ENCODE data around the gene FSTL4.
"Not testable (repeated sequence)": the region's sequence is repeated elsewhere in the genome, so short reads cannot be mapped to it uniquely, and the experiment has no call there.

The FSTL4 gene

DNA sequence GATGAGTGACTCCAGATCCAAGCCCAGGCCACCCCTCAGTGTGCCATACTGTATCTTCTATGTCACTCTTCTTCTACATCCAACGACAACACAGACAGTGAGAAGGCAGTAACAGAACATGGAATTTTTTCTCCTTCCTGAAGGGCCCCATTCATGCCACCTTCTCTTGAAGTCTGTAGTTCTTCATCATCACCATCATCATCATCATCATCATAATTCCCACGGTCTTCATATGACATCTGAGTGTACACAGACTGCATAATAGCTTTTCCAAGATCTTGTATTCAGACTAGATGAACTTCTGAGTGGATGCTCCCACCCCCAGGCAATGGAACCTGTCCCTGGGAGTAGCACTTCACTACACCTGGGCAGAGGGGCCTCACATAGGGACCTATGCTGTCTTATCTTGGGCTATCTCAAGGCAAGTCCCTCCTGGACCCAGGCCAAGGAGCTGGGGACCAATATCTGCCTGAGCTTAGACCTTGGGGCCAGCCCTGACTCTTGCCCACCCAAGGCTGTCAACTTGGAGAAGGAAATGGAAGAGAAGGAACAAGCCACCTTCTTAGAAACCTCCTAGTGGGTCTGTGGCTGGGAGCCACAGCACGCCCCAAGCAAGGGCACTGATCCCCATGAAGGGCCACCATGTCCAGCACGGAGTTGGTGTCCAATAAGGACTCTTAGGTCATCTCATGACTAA, 159.1 kb downstream of the FSTL4 start:
- DNase-seq, result no peak

DNA sequence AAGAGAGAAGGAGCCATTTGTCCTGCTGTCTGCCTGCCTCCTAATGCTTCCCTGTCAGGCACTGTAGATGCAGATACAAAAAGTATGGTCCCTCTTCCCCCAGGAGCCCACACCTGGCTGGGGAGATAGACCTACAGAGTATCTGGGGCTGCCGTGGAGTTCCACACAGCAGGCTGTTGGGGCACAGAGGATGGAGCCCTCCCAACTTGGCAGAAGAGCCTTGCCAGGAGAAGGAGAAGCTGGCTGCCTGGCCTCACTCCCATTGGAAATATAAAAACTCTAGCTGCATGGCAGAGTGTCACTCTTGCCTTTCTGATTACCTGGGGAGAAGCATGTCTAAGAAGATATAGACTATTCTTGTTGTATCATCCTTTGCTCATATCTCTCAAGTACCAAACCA, 160.4 kb downstream of the FSTL4 start:
- no peak for DNase-seq

DNA sequence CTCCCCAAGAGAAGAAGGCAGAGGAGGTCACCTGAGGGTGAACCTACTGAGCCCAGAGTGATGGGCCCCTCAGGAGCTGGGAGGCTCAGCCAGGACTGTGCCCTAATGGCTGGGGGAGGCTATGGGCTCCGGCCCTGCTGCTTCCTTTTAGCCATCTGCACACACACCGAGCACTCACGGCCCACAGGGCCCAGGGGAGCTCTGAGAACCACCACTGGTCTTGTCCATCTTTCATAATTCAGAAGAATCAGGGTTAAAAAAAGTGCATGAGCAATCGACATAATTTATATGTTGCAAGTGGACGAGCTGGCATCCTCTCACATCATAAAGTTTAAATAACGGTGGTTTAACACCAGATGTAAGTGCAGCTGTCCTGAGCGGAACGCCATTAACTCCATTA, 162.1 kb downstream of the FSTL4 start:
- no peak for DNase-seq

DNA sequence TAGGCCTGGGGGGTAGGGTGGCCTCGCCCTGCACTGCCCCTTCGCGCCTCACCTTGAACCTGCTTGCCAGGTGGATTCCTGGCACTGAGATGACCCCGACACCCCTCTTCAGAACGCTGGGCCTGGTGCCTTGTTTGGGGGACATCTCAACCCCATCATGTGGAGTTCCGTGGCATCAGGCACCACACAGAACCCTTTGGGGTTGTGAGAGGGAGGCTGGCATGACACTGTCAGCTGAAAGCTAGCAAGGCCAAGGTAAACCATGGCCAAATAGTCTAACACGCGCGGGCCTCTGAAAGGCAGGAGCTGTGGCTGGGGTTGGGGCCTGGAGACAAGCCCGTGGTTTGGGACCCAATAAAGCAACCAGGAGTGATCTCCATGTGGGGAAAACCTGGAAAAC, 163.2 kb downstream of the FSTL4 start:
- no peak for DNase-seq

DNA sequence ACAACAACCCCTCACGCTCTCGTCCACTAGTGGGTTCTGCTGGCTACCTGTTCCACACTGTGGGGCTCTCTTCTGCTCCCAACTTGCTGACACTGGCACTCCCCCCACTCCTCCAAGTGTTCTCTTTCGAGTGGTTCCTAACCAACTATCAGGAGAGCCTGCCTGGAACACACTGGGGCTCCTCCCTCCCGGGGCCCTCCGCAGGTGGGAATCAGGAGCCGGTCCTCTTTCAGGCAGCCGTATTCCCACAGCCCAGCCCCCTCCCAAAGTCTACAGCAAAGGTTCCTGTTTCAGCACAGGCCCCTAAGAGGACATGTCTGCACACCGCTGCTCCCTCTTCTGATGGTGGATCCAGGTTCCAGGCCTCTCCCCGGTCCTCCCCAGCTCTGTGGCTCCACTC, 165.9 kb downstream of the FSTL4 start:
- DNase-seq, result no peak

DNA sequence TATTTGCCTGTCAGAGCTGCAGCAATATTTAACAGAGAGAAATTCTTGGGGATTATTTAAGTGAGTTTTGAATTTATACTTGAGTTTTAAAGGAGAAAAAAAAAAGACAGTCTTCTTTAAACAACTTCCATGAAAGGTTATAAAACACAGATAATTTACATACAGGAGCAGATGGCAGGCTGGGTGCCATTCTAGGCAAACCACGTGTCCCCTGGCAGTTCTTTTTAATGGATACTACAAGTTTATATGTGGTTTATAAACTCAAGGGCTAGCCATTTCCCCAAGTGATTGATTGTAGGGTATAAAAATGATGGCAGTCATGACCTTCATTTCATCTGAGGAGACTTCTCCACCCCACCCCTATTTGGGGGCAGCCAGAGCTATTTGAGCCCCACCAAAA, 166.6 kb downstream of the FSTL4 start:
- DNase-seq, result no peak

DNA sequence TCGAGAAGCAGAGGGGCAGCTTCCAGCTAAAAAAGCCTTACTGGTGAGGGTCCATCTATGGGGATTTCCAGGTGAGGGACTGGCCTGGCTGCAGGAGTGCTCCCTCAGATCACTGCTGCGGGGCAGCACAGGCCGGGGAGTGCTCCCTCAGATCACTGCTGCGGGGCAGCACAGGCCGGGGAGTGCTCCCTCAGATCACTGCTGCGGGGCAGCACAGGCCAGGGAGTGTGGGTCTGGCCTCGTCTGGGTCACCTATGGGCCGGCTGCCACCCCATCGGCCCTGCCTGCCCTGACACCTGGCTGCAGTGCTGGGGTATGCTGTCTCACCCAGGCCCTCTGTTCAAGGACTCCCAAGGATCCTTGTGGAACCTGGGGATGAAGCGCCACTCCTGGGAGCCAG, 167.1 kb downstream of the FSTL4 start:
- not testable (repeated sequence) for DNase-seq

DNA sequence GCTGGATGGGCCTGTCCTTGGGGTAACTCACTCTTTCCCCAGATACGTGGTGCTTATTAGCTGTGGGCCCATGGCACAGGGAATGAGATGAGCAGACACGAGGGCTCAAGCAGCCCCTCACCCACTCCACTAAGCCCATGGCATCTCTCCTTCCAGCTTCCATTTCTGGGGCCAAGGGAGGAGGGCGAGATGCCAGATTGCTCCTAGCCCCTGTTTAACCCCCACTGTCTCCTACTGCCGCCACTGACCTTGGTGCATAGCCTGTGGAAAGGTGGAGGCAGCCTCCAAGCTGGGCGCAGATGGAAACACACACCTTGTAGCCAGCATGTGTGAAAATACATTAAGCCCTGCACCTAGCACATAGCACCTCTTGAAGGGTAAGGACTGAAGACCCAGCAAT, 167.6 kb downstream of the FSTL4 start:
- DNase-seq, result no peak

DNA sequence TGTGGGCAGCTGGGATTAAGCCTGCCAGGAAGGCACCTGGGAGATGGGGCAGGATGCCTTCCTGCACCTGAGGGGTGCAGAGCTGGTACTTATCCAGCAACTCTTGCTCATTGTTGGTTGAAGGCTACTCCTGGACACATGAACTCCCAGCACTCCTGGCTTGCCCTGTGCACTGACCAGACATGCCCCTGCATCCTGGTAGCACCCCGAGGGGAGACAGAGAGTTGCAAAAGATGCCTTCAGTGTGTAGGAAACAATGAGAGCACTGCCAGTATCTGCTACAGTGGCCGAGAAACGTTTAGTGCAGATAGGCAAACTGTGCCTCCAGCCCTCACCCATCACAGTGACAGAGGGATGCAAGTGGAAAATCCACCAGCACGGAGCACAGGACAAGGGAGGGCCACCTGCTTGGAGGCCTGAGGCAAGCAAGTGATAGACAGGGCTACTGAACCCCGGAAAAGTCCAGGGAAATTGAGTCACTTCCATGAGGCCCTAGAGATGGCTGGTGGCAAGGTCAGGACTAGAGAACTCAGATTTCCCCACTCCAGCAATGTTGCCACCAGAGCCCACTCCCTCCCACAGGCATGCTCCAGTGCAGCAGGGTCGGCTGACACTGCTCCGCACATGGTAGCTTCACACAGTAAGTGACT, 171.1 kb downstream of the FSTL4 start:
- DNase-seq, result no peak

DNA sequence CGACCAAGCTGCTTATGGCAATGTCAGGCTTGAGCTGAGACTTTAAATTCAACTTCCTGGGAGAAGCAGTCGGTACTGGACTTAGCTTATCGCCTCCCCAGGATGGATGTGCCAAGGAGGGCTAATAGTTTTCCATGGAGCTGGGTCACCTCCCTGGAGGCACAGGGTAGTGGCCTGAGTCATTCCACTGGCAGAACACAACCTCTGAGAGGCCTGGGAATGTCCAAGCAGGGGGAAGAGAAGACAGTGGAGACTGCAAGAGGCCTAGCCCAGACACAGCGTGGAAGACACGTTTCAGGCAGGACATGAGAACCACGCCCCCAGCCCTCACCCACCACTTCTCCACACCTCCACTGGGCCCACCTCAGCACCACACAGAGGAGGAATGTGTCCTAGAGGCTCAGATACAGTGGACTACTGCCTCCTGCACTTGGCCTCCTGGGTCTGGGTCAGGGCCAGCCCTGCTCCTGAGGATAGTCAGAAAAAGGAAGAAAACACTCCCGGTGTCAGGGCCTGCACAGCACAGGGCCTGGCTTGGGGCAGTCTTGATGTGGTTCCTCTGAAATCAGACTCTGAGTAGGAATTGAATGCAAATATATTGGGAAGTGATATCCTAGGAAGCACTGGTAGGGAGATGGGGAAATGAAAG, 171.8 kb downstream of the FSTL4 start:
- DNase-seq, result no peak

DNA sequence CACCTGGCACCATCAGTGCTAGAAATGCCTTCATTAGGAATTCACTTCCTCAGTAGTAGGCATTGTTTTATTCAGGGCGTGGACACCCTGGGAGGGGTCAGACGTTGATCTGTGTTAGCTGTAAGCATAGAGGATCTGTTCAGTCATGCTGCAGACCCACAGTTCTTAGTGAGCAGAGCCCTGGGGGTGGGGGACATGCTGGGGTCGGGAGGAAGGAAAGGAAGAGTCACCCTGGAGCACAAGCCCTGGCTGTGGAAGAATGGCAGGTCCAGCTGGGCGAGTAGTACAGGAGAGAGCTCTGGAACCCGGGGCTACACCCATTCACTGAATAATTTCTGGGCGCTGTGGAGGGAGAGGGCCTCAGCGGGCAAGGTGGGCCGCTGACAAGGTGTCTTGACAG, 172.5 kb downstream of the FSTL4 start:
- no peak for DNase-seq

DNA sequence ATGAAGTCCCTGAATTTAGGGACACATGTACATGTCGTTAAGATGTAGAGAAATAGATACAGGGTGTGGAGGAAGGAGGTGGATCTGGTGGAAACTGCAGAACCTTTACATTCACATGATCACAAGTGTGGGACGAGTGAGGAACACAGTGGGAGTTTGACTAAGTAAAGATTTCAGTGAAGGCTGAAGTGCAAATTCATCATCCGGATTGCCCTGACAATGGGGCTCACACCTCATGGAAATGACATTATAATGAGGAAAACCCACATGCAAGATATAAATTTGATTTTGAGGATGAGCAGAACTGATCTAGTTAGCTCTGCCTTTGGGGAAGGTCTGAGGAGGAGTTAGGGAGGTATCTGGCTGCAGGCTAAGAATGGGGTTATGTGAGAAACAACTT, 173.9 kb downstream of the FSTL4 start:
- DNase-seq, result no peak

DNA sequence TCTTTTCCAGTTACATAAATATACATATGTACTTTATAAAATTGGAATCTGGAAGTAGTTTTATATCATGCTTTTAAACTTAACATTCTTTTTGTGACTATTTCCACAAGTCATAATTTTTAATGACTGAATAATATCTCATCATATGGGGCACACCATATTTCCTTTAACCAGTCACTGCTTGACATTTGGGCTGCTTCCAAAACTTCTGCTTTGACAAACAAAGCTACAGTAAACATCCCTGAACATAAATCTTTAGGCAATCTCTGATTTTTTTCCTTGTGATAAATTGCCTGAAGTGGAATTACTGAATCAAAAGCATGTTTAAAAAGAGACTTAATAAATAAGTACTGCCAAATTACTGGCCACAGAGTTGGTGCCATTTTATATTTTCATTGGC, 178.0 kb downstream of the FSTL4 start:
- no peak for DNase-seq

DNA sequence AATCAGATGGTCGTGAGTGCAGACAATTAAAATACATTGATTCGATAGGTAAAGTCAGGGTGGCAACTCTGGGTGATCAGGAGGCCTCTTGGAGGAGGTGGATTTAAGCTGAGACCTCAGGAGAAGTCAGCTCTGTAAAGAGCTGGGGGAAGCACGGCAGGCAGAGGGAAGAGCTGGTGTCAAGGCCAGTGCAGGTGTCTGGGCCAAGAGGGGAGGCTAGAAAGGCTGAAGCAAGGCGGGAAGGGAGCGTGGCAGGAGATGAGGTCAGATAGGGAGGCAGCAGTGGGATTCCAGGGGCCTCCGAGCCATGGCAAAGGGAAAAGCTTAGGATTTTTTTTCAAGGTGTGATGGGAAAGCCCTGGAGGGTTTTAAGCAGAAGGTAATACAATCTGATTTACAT, 178.7 kb downstream of the FSTL4 start:
- no peak for DNase-seq

DNA sequence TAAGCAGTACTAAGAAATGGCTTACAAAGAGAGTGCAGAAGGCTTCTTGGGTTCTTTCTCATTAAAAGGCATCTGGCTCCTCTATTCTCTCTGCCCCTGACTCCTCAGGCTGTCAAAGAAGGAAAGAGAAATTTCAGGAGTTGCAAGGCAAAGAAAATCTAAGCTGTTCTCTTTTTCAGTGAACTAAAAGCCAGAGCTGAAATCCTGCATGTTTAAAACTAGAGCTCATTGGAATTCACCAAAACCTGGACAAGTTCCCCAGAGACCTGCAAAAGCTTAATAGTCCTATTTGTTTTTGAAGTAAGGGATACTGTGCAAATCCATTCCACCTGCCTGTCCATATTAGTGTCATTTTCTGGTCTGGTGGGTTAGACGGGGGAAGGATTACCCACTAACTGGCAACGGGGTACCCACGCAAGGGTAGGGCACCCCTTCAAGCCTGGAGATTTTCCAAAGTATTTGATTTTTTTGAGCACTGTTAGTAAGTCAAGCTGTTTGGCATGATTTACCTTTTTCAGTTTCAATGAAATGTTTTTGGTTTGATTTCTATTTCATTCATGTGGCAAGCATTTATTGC, 179.3 kb downstream of the FSTL4 start:
- no peak for DNase-seq

DNA sequence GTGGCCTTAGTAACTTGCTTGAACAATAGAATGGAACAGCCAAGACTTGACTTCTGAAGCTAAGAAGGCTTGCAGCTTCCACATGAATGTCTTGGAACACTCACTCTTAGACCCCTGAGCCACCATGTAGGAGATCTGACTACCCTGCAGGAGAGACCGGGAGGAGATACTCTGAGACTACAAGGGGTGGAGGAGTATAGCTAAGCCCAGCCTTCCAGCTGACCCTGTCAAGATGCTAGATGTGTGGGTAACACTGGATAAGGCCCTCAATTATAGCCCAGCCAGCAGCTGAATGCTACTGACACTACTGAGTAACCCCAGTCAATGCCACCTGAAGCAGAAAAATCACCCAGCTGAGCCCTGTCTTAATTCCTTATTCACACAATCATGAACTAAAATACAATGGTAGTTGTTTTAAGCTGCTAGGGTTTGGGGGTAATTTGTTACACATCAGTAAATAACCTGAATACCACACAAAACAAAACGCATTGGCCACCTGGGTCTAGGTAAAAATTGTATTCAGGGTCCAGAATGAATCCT, 180.9 kb downstream of the FSTL4 start:
- DNase-seq, result no peak

DNA sequence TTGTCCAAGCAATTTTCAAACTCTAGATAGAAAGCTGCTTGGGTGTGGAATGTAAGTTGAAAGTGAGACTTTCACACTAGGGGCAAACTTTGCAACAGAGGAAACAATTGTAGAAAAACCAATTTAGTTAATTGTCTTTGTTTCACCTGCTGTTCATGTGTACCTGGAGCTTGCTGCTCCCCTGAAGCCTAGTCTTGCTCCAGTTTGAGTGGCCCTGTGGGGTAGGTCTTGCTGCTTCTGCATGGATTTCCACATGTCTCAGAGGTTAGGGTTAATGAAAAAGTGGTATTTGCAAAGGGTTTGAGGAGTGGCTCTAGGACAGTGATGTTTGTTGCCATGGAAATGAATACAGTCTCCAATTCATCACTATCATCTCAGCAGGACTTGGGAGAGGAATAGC, 182.2 kb downstream of the FSTL4 start:
- no peak for DNase-seq

DNA sequence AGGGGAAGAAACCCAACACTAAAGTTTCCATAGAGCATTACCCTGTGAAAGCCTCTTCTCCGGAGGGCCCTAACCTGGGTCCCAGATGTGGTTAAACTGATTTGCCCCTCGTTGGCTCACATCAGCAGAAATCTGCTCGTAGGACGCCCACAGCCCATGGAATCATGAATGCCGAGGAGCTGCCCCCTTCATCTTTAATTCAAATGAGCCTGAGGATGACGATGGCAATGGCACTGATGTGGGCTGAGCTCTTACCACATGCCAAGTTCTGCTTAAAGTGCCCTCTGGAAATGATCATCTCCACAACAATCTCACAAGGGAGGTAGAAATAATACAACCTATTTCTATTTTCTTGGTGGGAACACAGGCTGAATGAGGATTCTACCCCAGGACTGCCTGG, 183.3 kb downstream of the FSTL4 start:
- no peak for DNase-seq

DNA sequence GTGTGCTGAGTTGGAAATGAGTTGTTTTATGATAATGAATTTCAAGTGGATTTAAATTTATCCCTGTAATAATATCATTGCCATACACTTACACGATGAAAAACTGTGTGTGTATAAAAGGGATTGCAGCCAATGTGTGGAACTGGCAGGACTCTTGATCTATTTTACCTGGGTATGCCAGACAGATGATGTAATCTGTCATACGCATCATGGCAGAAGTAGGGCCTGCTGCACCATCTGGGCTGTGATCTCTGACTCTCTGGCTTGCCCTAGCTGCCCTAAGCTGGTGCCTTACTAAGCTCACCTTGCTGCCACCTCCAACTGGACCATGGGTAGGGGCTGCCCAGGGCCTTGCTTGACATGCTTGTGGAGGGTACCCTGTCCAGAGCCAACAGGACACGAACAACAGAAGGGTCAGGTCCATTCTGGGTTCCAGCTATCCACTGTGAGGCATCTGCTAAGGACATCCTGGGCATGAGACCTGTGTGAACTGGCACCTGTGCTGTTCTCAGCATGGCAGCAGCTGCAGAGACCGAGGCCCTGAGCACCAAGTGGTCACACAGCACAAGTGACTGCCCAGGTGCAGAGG, 184.2 kb downstream of the FSTL4 start:
- no peak for DNase-seq

DNA sequence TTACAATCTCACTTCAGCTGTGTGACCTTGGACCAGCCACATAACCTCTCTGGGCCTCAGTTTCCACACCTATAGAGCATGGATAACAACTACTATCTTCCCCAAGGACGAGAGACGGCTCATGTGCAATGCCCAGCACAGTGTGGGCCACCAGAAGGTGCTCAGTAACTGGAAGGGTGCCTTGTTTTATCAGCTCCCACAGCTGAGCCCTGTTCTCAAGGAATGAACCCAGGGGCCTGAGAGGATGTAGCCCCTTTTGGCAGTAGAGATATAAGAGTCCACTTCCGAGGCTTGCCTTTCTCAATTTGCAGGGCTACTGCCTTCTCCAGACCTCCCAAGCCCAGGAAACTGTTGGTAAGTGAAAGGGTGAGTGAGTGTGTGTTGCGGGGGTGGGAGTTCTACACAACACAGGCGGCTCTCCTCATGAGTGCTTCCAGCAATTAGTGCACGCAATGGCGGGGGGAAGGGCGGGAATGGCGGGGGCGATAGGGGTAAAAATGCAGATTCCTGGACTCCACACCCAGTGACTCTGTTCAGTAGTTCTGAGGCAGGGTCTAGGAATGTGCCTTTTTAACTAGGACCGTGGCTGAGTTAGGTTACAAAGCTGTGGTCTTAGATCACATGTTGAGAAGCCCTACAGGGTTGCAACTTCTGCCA, 185.1 kb downstream of the FSTL4 start:
- no peak for DNase-seq

DNA sequence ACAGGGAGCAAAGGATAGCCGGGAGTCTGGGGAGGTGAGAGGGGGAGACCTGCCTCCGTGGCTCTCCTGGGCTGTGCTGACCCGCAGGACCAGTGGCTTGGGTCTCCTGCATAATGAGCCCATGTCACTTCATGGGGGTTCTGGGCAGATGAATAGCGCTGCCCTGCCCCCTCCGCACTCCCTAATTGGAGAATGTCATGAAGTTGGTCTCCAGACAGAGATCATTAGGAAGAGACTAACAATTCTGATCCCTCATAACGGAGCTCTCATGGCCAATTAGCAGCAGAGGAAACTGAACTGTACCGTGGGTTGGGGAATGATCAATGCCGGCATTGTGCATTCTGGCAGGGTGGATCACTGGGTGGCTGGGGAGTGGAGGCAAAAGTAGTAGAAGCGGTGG, 186.1 kb downstream of the FSTL4 start:
- no peak for DNase-seq

DNA sequence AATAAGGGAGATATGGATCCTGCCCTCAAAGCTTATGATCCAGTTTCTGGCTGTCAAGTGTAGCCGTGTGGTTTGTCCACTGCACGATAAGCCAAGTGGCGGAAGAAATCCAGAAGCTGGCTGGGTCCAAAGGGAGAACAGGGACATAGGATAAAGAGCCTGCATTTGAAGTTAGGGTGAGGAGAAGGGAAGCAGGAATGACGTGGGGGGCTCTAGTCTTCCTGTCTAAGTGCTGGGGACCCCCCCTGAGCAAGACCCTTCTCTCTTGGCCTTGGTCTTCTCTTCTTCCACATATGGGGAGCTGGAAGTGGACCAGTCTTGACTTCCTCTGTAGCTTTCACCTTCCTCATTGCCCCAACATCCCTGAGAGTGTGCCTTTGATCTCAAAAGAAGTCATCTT, 186.6 kb downstream of the FSTL4 start:
- no peak for DNase-seq

DNA sequence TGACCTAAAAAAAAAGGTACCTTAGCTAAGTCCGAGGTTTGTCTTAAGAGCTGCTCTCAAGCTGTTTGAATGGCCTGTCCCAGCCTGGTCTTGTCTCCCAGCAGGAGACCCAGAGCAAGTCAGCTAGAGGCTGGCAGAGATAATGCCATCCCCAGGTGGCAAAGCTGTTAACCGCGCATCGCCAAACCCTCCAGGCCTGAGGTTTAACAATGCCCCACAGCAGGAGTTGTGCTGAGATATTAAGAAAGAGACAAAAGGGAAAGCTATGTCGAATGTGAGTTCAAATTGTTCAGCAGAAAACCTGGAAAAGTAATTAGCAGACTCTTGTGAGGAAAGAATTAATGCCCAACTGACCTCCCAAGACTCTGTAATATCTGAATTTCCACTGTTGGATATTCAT, 187.1 kb downstream of the FSTL4 start:
- peak; percentile 89 for DNase-seq

Data from NCI-H345 (cell line).